Mesenchymal stem cell (in vitro differentiated cells and primary cell): Measurements from ENCODE around the gene KIAA0232.

Experiments
- DNase-seq: peaks from one replicate; pipeline ENCODE4 v3.0.0-alpha.2; 2013
- H2AFZ ChIP-seq: one replicate; pipeline ENCODE4 v1.6.1; 2013; ENCODE audit warnings: low read depth, mild to moderate bottlenecking, control low read depth, inconsistent platforms, low read length, moderate library complexity
- H2AK5ac ChIP-seq: 2 replicates; pipeline ENCODE4 v1.6.1; 2013; ENCODE audit warnings: low read length, moderate library complexity, mild to moderate bottlenecking, inconsistent platforms; ENCODE audit not compliant: severe bottlenecking
- H2BK120ac ChIP-seq: one replicate; pipeline ENCODE4 v1.6.1; 2013; ENCODE audit warnings: low read depth, mild to moderate bottlenecking, inconsistent platforms, low read length, moderate library complexity
- H2BK12ac ChIP-seq, 2 experiments: one replicate each; pipeline ENCODE4 v1.6.1; 2013; ENCODE audit warnings: inconsistent platforms in 2 of 2, low read length in 2 of 2, mild to moderate bottlenecking in 2 of 2, moderate library complexity in 2 of 2, control low read depth in 1 of 2
- H2BK15ac ChIP-seq: one replicate; pipeline ENCODE4 v1.6.1; 2013; ENCODE audit warnings: mild to moderate bottlenecking, low read depth, inconsistent platforms; ENCODE audit not compliant: poor library complexity, severe bottlenecking
- H2BK5ac ChIP-seq: 2 replicates; pipeline ENCODE4 v1.6.1; 2013; ENCODE audit warnings: low read depth, mild to moderate bottlenecking, low read length, control low read depth, inconsistent platforms; ENCODE audit not compliant: poor library complexity, severe bottlenecking
- H3K14ac ChIP-seq, 2 experiments: one replicate each; pipeline ENCODE4 v1.6.1; 2013; ENCODE audit warnings: inconsistent platforms in 2 of 2, low read length in 2 of 2, control low read depth in 1 of 2, mild to moderate bottlenecking in 1 of 2, moderate library complexity in 1 of 2
- H3K18ac ChIP-seq, 2 experiments: one replicate each; pipeline ENCODE4 v1.6.1; 2013; ENCODE audit warnings: inconsistent platforms in 2 of 2, low read length in 2 of 2, control low read depth in 1 of 2, low read depth in 1 of 2, mild to moderate bottlenecking in 1 of 2
- H3K23ac ChIP-seq, 2 experiments: one replicate each; pipeline ENCODE4 v1.6.1; 2013; ENCODE audit warnings: inconsistent platforms in 2 of 2, low read length in 2 of 2, mild to moderate bottlenecking in 2 of 2, moderate library complexity in 2 of 2, control low read depth in 1 of 2
- H3K27ac ChIP-seq: 2 replicates; pipeline ENCODE4 v1.5.1; 2013; ENCODE audit warnings: mild to moderate bottlenecking, moderate library complexity, low read length, control low read depth, inconsistent platforms; ENCODE audit not compliant: poor library complexity, severe bottlenecking
- H3K27me3 ChIP-seq, 2 experiments: 2 replicates each; pipeline versions ENCODE4 v1.6.1 to v1.7.0; 2013; ENCODE audit warnings: low read length in 2 of 2, mild to moderate bottlenecking in 2 of 2, moderate library complexity in 2 of 2, control low read depth in 1 of 2, inconsistent platforms in 1 of 2; ENCODE audit not compliant: control insufficient read depth in 1 of 2, insufficient read depth in 1 of 2
- H3K36me3 ChIP-seq, 2 experiments: 2 replicates each; pipeline versions ENCODE4 v1.6.1 to v1.7.0; 2013; ENCODE audit warnings: low read length in 2 of 2, control low read depth in 1 of 2, inconsistent platforms in 1 of 2, low read depth in 1 of 2, mild to moderate bottlenecking in 1 of 2; ENCODE audit not compliant: insufficient read depth in 2 of 2, control insufficient read depth in 1 of 2
- H3K4ac ChIP-seq, 2 experiments: one replicate each; pipeline ENCODE4 v1.6.1; 2013; ENCODE audit warnings: inconsistent platforms in 2 of 2, low read length in 2 of 2, mild to moderate bottlenecking in 2 of 2, moderate library complexity in 2 of 2, control low read depth in 1 of 2, low read depth in 1 of 2
- H3K4me1 ChIP-seq: 2 replicates; pipeline ENCODE4 v1.6.1; 2013; ENCODE audit warnings: low read depth, low read length, control low read depth; ENCODE audit not compliant: control insufficient read depth, insufficient read depth
- H3K4me2 ChIP-seq: 2 replicates; pipeline ENCODE4 v1.6.1; 2013; ENCODE audit warnings: low read length, mild to moderate bottlenecking, inconsistent platforms; ENCODE audit not compliant: poor library complexity, severe bottlenecking
- H3K4me3 ChIP-seq, 2 experiments: 2 replicates each; pipeline versions ENCODE4 v1.5.1 to v1.7.0; 2013; ENCODE audit warnings: low read length in 2 of 2, mild to moderate bottlenecking in 2 of 2, control low read depth in 1 of 2, low read depth in 1 of 2; ENCODE audit not compliant: insufficient read depth in 1 of 2
- H3K79me1 ChIP-seq: replicated peaks from 2 replicates; pipeline ENCODE4 v1.6.1; 2013; ENCODE audit warnings: mild to moderate bottlenecking, control low read depth, low read length, inconsistent platforms; ENCODE audit not compliant: poor library complexity, severe bottlenecking
- H3K9ac ChIP-seq: 2 replicates; pipeline ENCODE4 v1.7.0; 2013; ENCODE audit warnings: mild to moderate bottlenecking, low read length, moderate library complexity
- H3K9me3 ChIP-seq: 2 replicates; pipeline ENCODE4 v1.7.0; 2013; ENCODE audit warnings: mild to moderate bottlenecking, low read length; ENCODE audit not compliant: control insufficient read depth
- H4K8ac ChIP-seq: one replicate; pipeline ENCODE4 v1.6.1; 2013; ENCODE audit warnings: inconsistent platforms, mild to moderate bottlenecking, low read length, moderate library complexity
- H4K91ac ChIP-seq: one replicate; pipeline ENCODE4 v1.6.1; 2013; ENCODE audit warnings: mild to moderate bottlenecking, low read length, inconsistent platforms
- WGBS: methylation state at CpG from one replicate; pipeline ENCODE4 v1.1.7; 2013; ENCODE audit warnings: mixed read lengths; 5-methylcytosine and 5-hydroxymethylcytosine counted together

The KIAA0232 gene

DNA sequence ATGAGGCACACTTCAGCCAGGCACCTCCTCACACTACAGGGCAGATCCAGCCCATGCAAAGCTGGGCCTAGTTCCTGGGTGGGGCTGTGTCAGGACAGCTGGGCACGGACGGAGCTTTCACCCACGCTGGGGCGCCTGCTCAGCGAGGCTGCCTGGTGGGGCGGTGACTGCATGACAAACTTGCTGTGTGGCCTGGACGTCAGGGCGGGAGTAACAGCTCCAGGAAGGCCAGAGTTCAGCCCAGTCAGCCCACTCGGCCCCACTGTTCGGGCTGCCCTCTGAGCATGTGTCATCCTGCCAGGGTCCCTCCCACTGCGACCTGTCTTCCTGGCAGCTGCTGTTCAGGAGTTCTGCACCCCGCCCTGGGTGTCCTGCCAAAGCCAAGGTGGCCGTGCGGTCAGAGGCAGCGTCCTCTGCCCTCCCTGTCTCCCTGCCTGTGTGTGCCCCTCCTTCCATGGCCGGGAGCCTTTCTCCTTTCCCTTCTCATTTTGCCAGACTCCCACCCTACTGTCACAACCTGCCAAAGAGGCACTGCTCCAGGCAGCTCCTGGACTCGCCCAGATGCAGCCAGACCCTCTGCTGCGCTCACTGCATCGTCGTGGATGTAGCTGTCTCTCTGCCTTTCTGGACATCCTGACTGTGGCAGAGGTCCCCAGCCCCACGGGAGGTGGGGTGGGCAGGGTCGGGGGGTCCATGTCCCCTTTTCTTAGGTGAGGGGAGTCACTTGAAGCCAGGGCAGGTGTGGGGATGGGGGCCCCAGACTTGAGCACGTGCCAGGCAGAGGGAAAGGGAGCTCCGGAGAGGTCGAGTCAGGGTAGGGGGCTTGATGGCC lies 33.0 kb upstream of the KIAA0232 start:
- peak; percentile 73 for DNase-seq
- Histone ChIP-seq H2BK15ac (peak overlapping the region; percentile 26), H2AK5ac (no peak overlapping the region), H2AFZ (peak overlapping the region; percentile 67), H2BK12ac (peak overlapping the region; percentile 1 to 65), H3K9me3 (no peaks in the 10 kb centered on the region), H3K23ac (no peak overlapping the region), H3K4me1 (peaks cover 24% of the 10 kb centered on the region), H4K91ac (peak overlapping the region; percentile 58), H4K8ac (peak overlapping the region; percentile 92), H3K14ac (peak overlapping the region in 1 of 2 experiments; percentile 71), H3K27ac (no peak overlapping the region), H3K18ac (peak overlapping the region; percentile 65 to 67), H3K4me3 (no peak overlapping the region), H3K9ac (peak overlapping the region; percentile 43), H3K4ac (peak overlapping the region; percentile 49 to 56), H2BK5ac (no peak overlapping the region), H3K4me2 (no peak overlapping the region), H3K79me1 (no peaks in the 10 kb centered on the region), H3K36me3 (no peaks in the 10 kb centered on the region), H2BK120ac (peak overlapping the region; percentile 45), H3K27me3 (no peaks in the 10 kb centered on the region)
- WGBS = 57% methylated on average over 25 of the region's 25 CpGs

- peak overlapping the region in 1 of 2 experiments; percentile 3 for H3K14ac ChIP-seq
- no peak for DNase-seq
- H2AK5ac ChIP-seq = no peak overlapping the region
- no peak overlapping the region for H3K23ac ChIP-seq
- no peaks in the 10 kb centered on the region for H3K79me1 ChIP-seq
- H3K36me3 ChIP-seq = no peaks in the 10 kb centered on the region
- no peak overlapping the region for H3K4me3 ChIP-seq
- H3K4ac ChIP-seq = peak overlapping the region in 1 of 2 experiments; percentile 29
- H3K18ac ChIP-seq = peak overlapping the region in 1 of 2 experiments; percentile 26
- no peak overlapping the region for H2BK5ac ChIP-seq
- no peak overlapping the region for H2BK12ac ChIP-seq
- no peak overlapping the region for H3K9ac ChIP-seq
- peaks cover 25% of the 10 kb centered on the region for H3K4me1 ChIP-seq
- no peak overlapping the region for H3K4me2 ChIP-seq
- H3K9me3 ChIP-seq = no peaks in the 10 kb centered on the region
- H4K91ac ChIP-seq = peak overlapping the region; percentile 40
- no peaks in the 10 kb centered on the region for H3K27me3 ChIP-seq
- no peak overlapping the region for H3K27ac ChIP-seq
- no peak overlapping the region for H2AFZ ChIP-seq
- WGBS = 90% methylated on average over 23 of the region's 23 CpGs
- H2BK15ac ChIP-seq = no peak overlapping the region
- H2BK120ac ChIP-seq = no peak overlapping the region
- peak overlapping the region; percentile 20 for H4K8ac ChIP-seq
These were observed 32.0 kb upstream of the KIAA0232 start for GRCh38 chr4:6750286-6751221.

- Histone ChIP-seq H3K4ac (no peak overlapping the region), H2AFZ (peak overlapping the region; percentile 58), H4K91ac (peak overlapping the region; percentile 55), H2BK12ac (peak overlapping the region in 1 of 2 experiments; percentile 81), H3K23ac (no peak overlapping the region), H2AK5ac (no peak overlapping the region), H3K9me3 (no peaks in the 10 kb centered on the region), H3K27me3 (no peaks in the 10 kb centered on the region), H3K4me1 (peaks cover 19% of the 10 kb centered on the region), H3K14ac (no peak overlapping the region), H2BK120ac (no peak overlapping the region), H3K27ac (no peak overlapping the region), H3K4me3 (no peak overlapping the region), H3K9ac (no peak overlapping the region), H4K8ac (peak overlapping the region; percentile 61), H3K18ac (peak overlapping the region; percentile 28 to 75), H3K4me2 (no peak overlapping the region), H3K36me3 (no peaks in the 10 kb centered on the region), H2BK15ac (no peak overlapping the region), H2BK5ac (no peak overlapping the region), H3K79me1 (no peaks in the 10 kb centered on the region)
- DNase-seq = peak; percentile 36
- WGBS = 58% methylated on average over 16 of the region's 18 CpGs
These were observed 30.7 kb upstream of the KIAA0232 start for GRCh38 chr4:6751611-6752485.
